Endothelial cell (in vitro differentiated cells): ENCODE measurements around the gene NPPB. TPM values are rescaled to one million over a fixed set of nuclear protein-coding genes. Genes with fewer than 3 reads are reported as not detected.

Experiments used
- DNase-seq: peaks from one replicate; pipeline ENCODE4 v3.0.0; 2021; ENCODE audit warnings: low spot score
- H3K27ac Mint-ChIP-seq: one replicate; pipeline ENCODE4 v1.8.0; 2021; ENCODE audit warnings: mixed read lengths, inconsistent platforms; ENCODE audit not compliant: unreplicated experiment
- H3K27me3 Mint-ChIP-seq: one replicate; pipeline ENCODE4 v1.8.0; 2021; ENCODE audit warnings: mild to moderate bottlenecking, moderate library complexity, mixed read lengths, inconsistent platforms; ENCODE audit not compliant: unreplicated experiment
- H3K36me3 Mint-ChIP-seq: one replicate; pipeline ENCODE4 v1.8.0; 2021; ENCODE audit warnings: mild to moderate bottlenecking, low read depth, mixed read lengths, inconsistent platforms; ENCODE audit not compliant: unreplicated experiment
- H3K4me1 Mint-ChIP-seq: one replicate; pipeline ENCODE4 v1.8.0; 2021; ENCODE audit warnings: mild to moderate bottlenecking, mixed read lengths, inconsistent platforms; ENCODE audit not compliant: unreplicated experiment
- H3K4me3 Mint-ChIP-seq: one replicate; pipeline ENCODE4 v1.8.0; 2021; ENCODE audit warnings: mild to moderate bottlenecking, mixed read lengths, inconsistent platforms; ENCODE audit not compliant: unreplicated experiment
- H3K9me3 Mint-ChIP-seq: one replicate; pipeline ENCODE4 v1.8.0; 2021; ENCODE audit warnings: mixed read lengths, inconsistent platforms; ENCODE audit not compliant: unreplicated experiment
- CTCF ChIP-seq: fragments of 200-600 bp; sonication (generic); IDR thresholded peaks from one replicate; pipeline ENCODE4 v1.5.0; 2021; ENCODE audit warnings: antibody characterized with exemption; ENCODE audit not compliant: unreplicated experiment
- total RNA-seq: library from RNA; stranded (reverse); fragmentation: NEBNext Ultra II Directional; extraction: Animal tissue kit (Norgen Biotek cat#: 25700); gene quantifications from one replicate; pipeline ENCODE4 v1.2.1, GENCODE V29; 2021; ENCODE audit not compliant: unreplicated experiment

NPPB gene
- total RNA-seq, 1 donor from 2014 or later = not detected

- Mint-ChIP-seq H3K36me3 (no peaks in the 10 kb centered on the region), H3K9me3 (no peaks in the 10 kb centered on the region), H3K27ac (no peak overlapping the region), H3K4me3 (no peak overlapping the region), H3K27me3 (peaks cover 5% of the 10 kb centered on the region), H3K4me1 (no peaks in the 10 kb centered on the region)
- DNase-seq = no peak
- no peak for TF ChIP-seq CTCF
These were observed 21.4 kb upstream of the NPPB start for GRCh38 chr1:11880181-11880575.

- Mint-ChIP-seq H3K36me3 (no peaks in the 10 kb centered on the region), H3K9me3 (no peaks in the 10 kb centered on the region), H3K27ac (no peak overlapping the region), H3K4me1 (no peaks in the 10 kb centered on the region), H3K27me3 (peaks cover 5% of the 10 kb centered on the region), H3K4me3 (no peak overlapping the region)
- DNase-seq = no peak
- no peak for TF ChIP-seq CTCF
These were observed 20.8 kb upstream of the NPPB start for GRCh38 chr1:11879311-11880180.

- Mint-ChIP-seq H3K27ac (no peak overlapping the region), H3K27me3 (peaks cover 5% of the 10 kb centered on the region), H3K9me3 (no peaks in the 10 kb centered on the region), H3K36me3 (no peaks in the 10 kb centered on the region), H3K4me1 (no peaks in the 10 kb centered on the region), H3K4me3 (no peak overlapping the region)
- no peak for DNase-seq
- no peak for TF ChIP-seq CTCF
These were observed 20.1 kb upstream of the NPPB start for GRCh38 chr1:11878891-11879190.

- Mint-ChIP-seq H3K4me3 (no peak overlapping the region), H3K27me3 (peaks cover 5% of the 10 kb centered on the region), H3K9me3 (no peaks in the 10 kb centered on the region), H3K36me3 (no peaks in the 10 kb centered on the region), H3K27ac (no peak overlapping the region), H3K4me1 (no peaks in the 10 kb centered on the region)
- DNase-seq = no peak
- TF ChIP-seq CTCF = no peak
These were observed 19.5 kb upstream of the NPPB start for GRCh38 chr1:11878081-11878890.

GRCh38 chr1:11877074-11877473 lies 18.3 kb upstream of the NPPB start:
- Mint-ChIP-seq H3K36me3 (no peaks in the 10 kb centered on the region), H3K27ac (no peak overlapping the region), H3K4me1 (no peaks in the 10 kb centered on the region)

More at GRCh38 chr1:11877074-11877473, 18.3 kb upstream of the NPPB start:
- no peak overlapping the region for H3K4me3 Mint-ChIP-seq
- H3K27me3 Mint-ChIP-seq = peaks cover 6% of the 10 kb centered on the region
- no peak for TF ChIP-seq CTCF
- DNase-seq = no peak
- no peaks in the 10 kb centered on the region for H3K9me3 Mint-ChIP-seq
